HG03521 (cell line): ENCODE measurements around the gene NACC1.

Experiments used
- ATAC-seq: cut with Tn5 transposase; IDR thresholded peaks from one replicate; pipeline ENCODE4 v1.9.1; 2021; ENCODE audit warnings: mild to moderate bottlenecking, moderate library complexity; ENCODE audit not compliant: unreplicated experiment

Gene NACC1

GRCh38 chr19:13087795-13088537 is 30.1 kb upstream of the NACC1 start:
- ATAC-seq = no peak

GRCh38 chr19:13089139-13089856 is 28.8 kb upstream of the NACC1 start:
- ATAC-seq = no peak

- ATAC-seq = no peak
Measured at GRCh38 chr19:13089857-13090507, 28.1 kb upstream of the NACC1 start.

GRCh38 chr19:13090511-13091231 is 27.4 kb upstream of the NACC1 start:
- no peak for ATAC-seq

GRCh38 chr19:13091400-13092157 is 26.5 kb upstream of the NACC1 start:
- ATAC-seq = no peak

- ATAC-seq = no peak
Measured at GRCh38 chr19:13092158-13092543, 25.9 kb upstream of the NACC1 start.

- no peak for ATAC-seq
Measured at GRCh38 chr19:13092606-13093235, 25.3 kb upstream of the NACC1 start.

GRCh38 chr19:13093407-13094105 is 24.5 kb upstream of the NACC1 start:
- ATAC-seq = no peak

- ATAC-seq = no peak
Measured at GRCh38 chr19:13094106-13094504, 24.0 kb upstream of the NACC1 start.

GRCh38 chr19:13094771-13095392 is 23.2 kb upstream of the NACC1 start:
- no peak for ATAC-seq

- no peak for ATAC-seq
Measured at GRCh38 chr19:13095393-13095784, 22.7 kb upstream of the NACC1 start.

GRCh38 chr19:13095934-13096927 is 21.8 kb upstream of the NACC1 start:
- no peak for ATAC-seq

- no peak for ATAC-seq
Measured at GRCh38 chr19:13097033-13097462, 21.0 kb upstream of the NACC1 start.

- ATAC-seq = no peak
Measured at GRCh38 chr19:13097463-13098258, 20.4 kb upstream of the NACC1 start.

GRCh38 chr19:13098277-13099072 is 19.6 kb upstream of the NACC1 start:
- ATAC-seq = no peak
